OCI-LY7 (cell line): ENCODE measurements around the gene VPS37C.

Experiments
- EZH2phosphoT487 ChIP-seq: fragments of 200-600 bp; sonication (generic); IDR thresholded peaks from 2 replicates; pipeline ENCODE4 v1.6.1; 2018; ENCODE audit warnings: low read depth, borderline replicate concordance, mild to moderate bottlenecking, mixed run types, antibody characterized with exemption, low read length, moderate library complexity, mixed read lengths
- TF ChIP-seq, protein P1 (sequence below): fragments of 200-600 bp; sonication (generic); conservative IDR thresholded peaks from 2 replicates; pipeline ENCODE4 v1.5.1; 2014; ENCODE audit warnings: mild to moderate bottlenecking, antibody characterized with exemption, low read length, moderate library complexity, mixed read lengths

DNA sequence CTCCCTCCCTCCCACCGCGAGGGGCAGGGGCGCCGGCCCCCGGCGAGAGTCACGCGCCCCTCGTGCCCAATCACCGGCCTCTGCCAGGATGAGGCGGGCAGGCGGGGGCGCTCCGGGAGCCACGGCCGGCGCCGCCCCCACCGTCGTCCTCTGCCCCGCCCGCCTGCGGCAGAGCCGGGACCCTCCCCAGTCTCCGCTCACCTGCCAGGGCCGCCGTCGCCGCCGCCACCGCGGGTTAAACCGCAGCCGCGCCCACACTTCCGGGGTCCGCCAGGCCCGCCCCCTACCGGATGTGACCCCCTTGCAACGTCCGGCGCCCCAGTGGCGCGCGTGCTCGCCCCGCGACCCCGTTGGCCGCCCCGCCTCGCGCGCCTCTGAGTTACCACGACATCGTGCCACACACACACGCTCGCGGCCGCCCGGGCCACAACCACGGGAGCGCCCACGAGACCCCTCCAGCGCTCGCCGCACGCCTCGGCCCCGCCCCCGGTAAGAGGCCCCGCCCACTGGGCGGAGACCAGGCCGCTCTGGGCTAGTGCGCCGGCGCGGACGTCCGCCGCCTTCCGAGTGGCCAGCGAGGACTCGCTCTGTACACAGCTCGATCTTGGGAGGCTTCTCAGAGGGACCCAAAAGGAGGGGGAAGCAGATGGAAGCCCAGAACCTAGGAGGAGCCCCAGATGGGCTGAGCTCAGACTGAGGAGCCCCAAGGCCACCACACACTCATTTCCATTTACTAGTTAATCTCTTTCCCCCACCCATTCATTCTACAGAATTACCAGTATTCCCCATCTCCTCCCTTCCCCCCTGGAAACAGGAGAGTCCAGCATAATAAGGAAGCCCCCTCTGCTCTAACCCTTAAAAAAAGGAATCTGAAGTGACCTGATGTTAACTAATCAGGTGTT, at the start of gene VPS37C:
- TF ChIP-seq, protein P1, sequence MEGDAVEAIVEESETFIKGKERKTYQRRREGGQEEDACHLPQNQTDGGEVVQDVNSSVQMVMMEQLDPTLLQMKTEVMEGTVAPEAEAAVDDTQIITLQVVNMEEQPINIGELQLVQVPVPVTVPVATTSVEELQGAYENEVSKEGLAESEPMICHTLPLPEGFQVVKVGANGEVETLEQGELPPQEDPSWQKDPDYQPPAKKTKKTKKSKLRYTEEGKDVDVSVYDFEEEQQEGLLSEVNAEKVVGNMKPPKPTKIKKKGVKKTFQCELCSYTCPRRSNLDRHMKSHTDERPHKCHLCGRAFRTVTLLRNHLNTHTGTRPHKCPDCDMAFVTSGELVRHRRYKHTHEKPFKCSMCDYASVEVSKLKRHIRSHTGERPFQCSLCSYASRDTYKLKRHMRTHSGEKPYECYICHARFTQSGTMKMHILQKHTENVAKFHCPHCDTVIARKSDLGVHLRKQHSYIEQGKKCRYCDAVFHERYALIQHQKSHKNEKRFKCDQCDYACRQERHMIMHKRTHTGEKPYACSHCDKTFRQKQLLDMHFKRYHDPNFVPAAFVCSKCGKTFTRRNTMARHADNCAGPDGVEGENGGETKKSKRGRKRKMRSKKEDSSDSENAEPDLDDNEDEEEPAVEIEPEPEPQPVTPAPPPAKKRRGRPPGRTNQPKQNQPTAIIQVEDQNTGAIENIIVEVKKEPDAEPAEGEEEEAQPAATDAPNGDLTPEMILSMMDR, result no peak
- no peak for TF ChIP-seq EZH2phosphoT487
